Retinal pigment epithelial cell (primary cell): ENCODE data around the gene STK10.
"Not testable (repeated sequence)": the region's sequence is repeated elsewhere in the genome, so short reads cannot be mapped to it uniquely, and the experiment has no call there.

Experiments used
- DNase-seq: peaks from one replicate; pipeline ENCODE4 v3.0.0-alpha.2; 2010; ENCODE audit warnings: low read depth
- H3K4me3 ChIP-seq: 2 replicates; pipeline ENCODE4 v1.5.1; 2011; ENCODE audit warnings: mild to moderate bottlenecking, low read length, control low read depth, moderate library complexity
- CTCF ChIP-seq: conservative IDR thresholded peaks from 2 replicates; pipeline ENCODE4 v1.5.1; 2011; ENCODE audit warnings: low read depth, low read length, control low read depth, inconsistent platforms

Gene STK10

GRCh38 chr5:172223901-172224873, 36.2 kb upstream of the STK10 start:
- TF ChIP-seq CTCF: no peak

GRCh38 chr5:172219296-172219695, 31.3 kb upstream of the STK10 start:
- H3K4me3 ChIP-seq: no peak overlapping the region
- no peak for DNase-seq
- no peak for TF ChIP-seq CTCF

More at GRCh38 chr5:172223901-172224873, 36.2 kb upstream of the STK10 start:
- DNase-seq: no peak
- H3K4me3 ChIP-seq: no peak overlapping the region

- H3K4me3 ChIP-seq: no peak overlapping the region
- DNase-seq: no peak
- TF ChIP-seq CTCF: no peak
Observed at GRCh38 chr5:172216345-172216744, 28.3 kb upstream of the STK10 start.

GRCh38 chr5:172213126-172213525, 25.1 kb upstream of the STK10 start:
- peak; percentile 7 for DNase-seq

GRCh38 chr5:172211676-172212075, 23.7 kb upstream of the STK10 start:
- no peak for TF ChIP-seq CTCF
- no peak for DNase-seq
- no peak overlapping the region for H3K4me3 ChIP-seq

More at GRCh38 chr5:172213126-172213525, 25.1 kb upstream of the STK10 start:
- TF ChIP-seq CTCF: no peak
- no peak overlapping the region for H3K4me3 ChIP-seq

GRCh38 chr5:172209714-172210113, 21.7 kb upstream of the STK10 start:
- TF ChIP-seq CTCF: no peak
- H3K4me3 ChIP-seq: no peak overlapping the region
- DNase-seq: no peak

GRCh38 chr5:172207511-172207910, 19.5 kb upstream of the STK10 start:
- no peak overlapping the region for H3K4me3 ChIP-seq
- TF ChIP-seq CTCF: no peak
- DNase-seq: no peak

GRCh38 chr5:172205984-172206383, 18.0 kb upstream of the STK10 start:
- not testable (repeated sequence) for H3K4me3 ChIP-seq, DNase-seq
